ENCODE results near the gene MYL4. TPM values are rescaled to one million over a fixed set of nuclear protein-coding genes. Genes with fewer than 3 reads are reported as not detected.

Gene MYL4
- total and polyA plus RNA-seq, 2 of the 8 experiments (the other 6 are each of a cell fraction or from before 2014, with no cell fraction given) = 0.12 TPM; not detected in 1

GRCh38 chr17:47252209-47252608 lies 43.1 kb downstream of the MYL4 start (continued):
- TF ChIP-seq, protein P1, sequence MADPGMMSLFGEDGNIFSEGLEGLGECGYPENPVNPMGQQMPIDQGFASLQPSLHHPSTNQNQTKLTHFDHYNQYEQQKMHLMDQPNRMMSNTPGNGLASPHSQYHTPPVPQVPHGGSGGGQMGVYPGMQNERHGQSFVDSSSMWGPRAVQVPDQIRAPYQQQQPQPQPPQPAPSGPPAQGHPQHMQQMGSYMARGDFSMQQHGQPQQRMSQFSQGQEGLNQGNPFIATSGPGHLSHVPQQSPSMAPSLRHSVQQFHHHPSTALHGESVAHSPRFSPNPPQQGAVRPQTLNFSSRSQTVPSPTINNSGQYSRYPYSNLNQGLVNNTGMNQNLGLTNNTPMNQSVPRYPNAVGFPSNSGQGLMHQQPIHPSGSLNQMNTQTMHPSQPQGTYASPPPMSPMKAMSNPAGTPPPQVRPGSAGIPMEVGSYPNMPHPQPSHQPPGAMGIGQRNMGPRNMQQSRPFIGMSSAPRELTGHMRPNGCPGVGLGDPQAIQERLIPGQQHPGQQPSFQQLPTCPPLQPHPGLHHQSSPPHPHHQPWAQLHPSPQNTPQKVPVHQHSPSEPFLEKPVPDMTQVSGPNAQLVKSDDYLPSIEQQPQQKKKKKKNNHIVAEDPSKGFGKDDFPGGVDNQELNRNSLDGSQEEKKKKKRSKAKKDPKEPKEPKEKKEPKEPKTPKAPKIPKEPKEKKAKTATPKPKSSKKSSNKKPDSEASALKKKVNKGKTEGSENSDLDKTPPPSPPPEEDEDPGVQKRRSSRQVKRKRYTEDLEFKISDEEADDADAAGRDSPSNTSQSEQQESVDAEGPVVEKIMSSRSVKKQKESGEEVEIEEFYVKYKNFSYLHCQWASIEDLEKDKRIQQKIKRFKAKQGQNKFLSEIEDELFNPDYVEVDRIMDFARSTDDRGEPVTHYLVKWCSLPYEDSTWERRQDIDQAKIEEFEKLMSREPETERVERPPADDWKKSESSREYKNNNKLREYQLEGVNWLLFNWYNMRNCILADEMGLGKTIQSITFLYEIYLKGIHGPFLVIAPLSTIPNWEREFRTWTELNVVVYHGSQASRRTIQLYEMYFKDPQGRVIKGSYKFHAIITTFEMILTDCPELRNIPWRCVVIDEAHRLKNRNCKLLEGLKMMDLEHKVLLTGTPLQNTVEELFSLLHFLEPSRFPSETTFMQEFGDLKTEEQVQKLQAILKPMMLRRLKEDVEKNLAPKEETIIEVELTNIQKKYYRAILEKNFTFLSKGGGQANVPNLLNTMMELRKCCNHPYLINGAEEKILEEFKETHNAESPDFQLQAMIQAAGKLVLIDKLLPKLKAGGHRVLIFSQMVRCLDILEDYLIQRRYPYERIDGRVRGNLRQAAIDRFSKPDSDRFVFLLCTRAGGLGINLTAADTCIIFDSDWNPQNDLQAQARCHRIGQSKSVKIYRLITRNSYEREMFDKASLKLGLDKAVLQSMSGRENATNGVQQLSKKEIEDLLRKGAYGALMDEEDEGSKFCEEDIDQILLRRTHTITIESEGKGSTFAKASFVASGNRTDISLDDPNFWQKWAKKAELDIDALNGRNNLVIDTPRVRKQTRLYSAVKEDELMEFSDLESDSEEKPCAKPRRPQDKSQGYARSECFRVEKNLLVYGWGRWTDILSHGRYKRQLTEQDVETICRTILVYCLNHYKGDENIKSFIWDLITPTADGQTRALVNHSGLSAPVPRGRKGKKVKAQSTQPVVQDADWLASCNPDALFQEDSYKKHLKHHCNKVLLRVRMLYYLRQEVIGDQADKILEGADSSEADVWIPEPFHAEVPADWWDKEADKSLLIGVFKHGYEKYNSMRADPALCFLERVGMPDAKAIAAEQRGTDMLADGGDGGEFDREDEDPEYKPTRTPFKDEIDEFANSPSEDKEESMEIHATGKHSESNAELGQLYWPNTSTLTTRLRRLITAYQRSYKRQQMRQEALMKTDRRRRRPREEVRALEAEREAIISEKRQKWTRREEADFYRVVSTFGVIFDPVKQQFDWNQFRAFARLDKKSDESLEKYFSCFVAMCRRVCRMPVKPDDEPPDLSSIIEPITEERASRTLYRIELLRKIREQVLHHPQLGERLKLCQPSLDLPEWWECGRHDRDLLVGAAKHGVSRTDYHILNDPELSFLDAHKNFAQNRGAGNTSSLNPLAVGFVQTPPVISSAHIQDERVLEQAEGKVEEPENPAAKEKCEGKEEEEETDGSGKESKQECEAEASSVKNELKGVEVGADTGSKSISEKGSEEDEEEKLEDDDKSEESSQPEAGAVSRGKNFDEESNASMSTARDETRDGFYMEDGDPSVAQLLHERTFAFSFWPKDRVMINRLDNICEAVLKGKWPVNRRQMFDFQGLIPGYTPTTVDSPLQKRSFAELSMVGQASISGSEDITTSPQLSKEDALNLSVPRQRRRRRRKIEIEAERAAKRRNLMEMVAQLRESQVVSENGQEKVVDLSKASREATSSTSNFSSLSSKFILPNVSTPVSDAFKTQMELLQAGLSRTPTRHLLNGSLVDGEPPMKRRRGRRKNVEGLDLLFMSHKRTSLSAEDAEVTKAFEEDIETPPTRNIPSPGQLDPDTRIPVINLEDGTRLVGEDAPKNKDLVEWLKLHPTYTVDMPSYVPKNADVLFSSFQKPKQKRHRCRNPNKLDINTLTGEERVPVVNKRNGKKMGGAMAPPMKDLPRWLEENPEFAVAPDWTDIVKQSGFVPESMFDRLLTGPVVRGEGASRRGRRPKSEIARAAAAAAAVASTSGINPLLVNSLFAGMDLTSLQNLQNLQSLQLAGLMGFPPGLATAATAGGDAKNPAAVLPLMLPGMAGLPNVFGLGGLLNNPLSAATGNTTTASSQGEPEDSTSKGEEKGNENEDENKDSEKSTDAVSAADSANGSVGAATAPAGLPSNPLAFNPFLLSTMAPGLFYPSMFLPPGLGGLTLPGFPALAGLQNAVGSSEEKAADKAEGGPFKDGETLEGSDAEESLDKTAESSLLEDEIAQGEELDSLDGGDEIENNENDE (IDR thresholded peaks at IDR 0.05; ENCODE audit: insufficient replicate concordance, low read length) = no peak
- TF ChIP-seq RAD21 (IDR thresholded peaks at IDR 0.05 in 1 of 2, conservative IDR thresholded peaks at IDR 0.05 in 1 of 2; ENCODE audit: low read depth in 2 of 2, low read length in 2 of 2) (no peak), MAX (IDR thresholded peaks at IDR 0.05) (no peak)
